ENCODE data around the gene VPS18. TPM values are rescaled to one million over a fixed set of nuclear protein-coding genes. Genes with fewer than 3 reads are reported as not detected.

VPS18 gene
- 29.6 TPM in 2 replicates for total RNA-seq
- total RNA-seq (2013) = 16.4 TPM
- polyA plus RNA-seq = 13.6 and 22.0 TPM in 2 replicates
- polyA minus RNA-seq = 41.9 and 48.7 TPM in 2 replicates

GRCh38 chr15:40893733-40894680 lies at the start of gene VPS18:
Gene VPS18 (plus strand): TSS chr15:40894450. CDS start chr15:40894769, 319 bp downstream.
- Mint-ChIP-seq H3K27ac (peak within 1 kb of the TSS; percentile 94), H3K4me1 (peaks cover 28% of the 10 kb centered on the region), H3K27me3 (no peaks in the 10 kb centered on the region), H3K9me3 (ENCODE audit: insufficient read depth) (no peaks in the 10 kb centered on the region), H3K4me3 (peak within 1 kb of the TSS; percentile 99)
- peaks cover 18 to 19% of the 10 kb centered on the region in 2 donors for H3K4me1 ChIP-seq (ENCODE audit: control insufficient read depth in 2 of 2, insufficient read depth in 2 of 2, low read length in 2 of 2)
- DNase-seq = peak; percentile 99
- no peaks in the 10 kb centered on the region for H3K9me3 ChIP-seq (ENCODE audit: control extremely low read depth in 1 of 3, control insufficient read depth in 2 of 3, insufficient read depth in 1 of 3, low read length in 2 of 3)
- H3K4me2 ChIP-seq (replicated peaks; ENCODE audit: low read depth, low read length, poor library complexity, severe bottlenecking) = peak within 1 kb of the TSS; percentile 86
- H3K79me2 ChIP-seq (ENCODE audit: control insufficient read depth, insufficient read depth, low read length) = peaks cover 26% of the 10 kb centered on the region
- ChIA-PET CTCF (interaction anchor here (0.5 to 9.8 kb wide), 32 partner anchors 9 to 728 kb away, joined by 3 to 128 read pairs (median 5); partner anchors contain the start of genes C15orf62, CHAC1, CHP1 and RAD51), POLR2A (interaction anchor here (0.6 to 3.4 kb wide), 10 partner anchors 9 to 325 kb away, joined by 3 to 28 read pairs (median 4); partner anchors contain the start of genes DNAJC17, RAD51, RPUSD2 and SPINT1)
- peak within 1 kb of the TSS; percentile 94 for H3K9ac ChIP-seq (ENCODE audit: low read length)
- H3K4me3 ChIP-seq (ENCODE audit: control extremely low read depth in 1 of 5, extremely low read depth in 1 of 5, insufficient read depth in 1 of 5, low read depth in 2 of 5, low read length in 4 of 5) = peak within 1 kb of the TSS; percentile 81 to 98 (median 92)
- H4K20me1 ChIP-seq (ENCODE audit: control insufficient read depth, insufficient read depth, low read length, poor library complexity, severe bottlenecking) = peaks cover 10% of the 10 kb centered on the region
- H3K27me3 ChIP-seq (replicated peaks in 1 of 4; ENCODE audit: control extremely low read depth in 1 of 4, control insufficient read depth in 3 of 4, insufficient read depth in 4 of 4, low read length in 3 of 4) = no peaks in the 10 kb centered on the region
- peak within 1 kb of the TSS; percentile 98 for H2AFZ ChIP-seq (ENCODE audit: insufficient read depth, low read depth, low read length, poor library complexity, severe bottlenecking)
- peaks cover 2 to 12% of the 10 kb centered on the region in 2 experiments for H3K36me3 ChIP-seq (replicated peaks in 1 of 2; ENCODE audit: control extremely low read depth in 1 of 2, control insufficient read depth in 1 of 2, extremely low read depth in 1 of 2, insufficient read depth in 2 of 2, low read length in 1 of 2)
- TF ChIP-seq CTCF (IDR thresholded peaks at IDR 0.05) (peak; percentile 88), EZH2 (IDR thresholded peaks at IDR 0.05; ENCODE audit: borderline replicate concordance, insufficient read depth, low read depth, low read length, poor library complexity, severe bottlenecking) (no peak)
- intact Hi-C loops (cut with micrococcal nuclease) = loop anchor here (1.0 to 5.0 kb wide), 14 partner anchors 10 to 389 kb away; partner anchors contain the start of genes C15orf62, CCDC32, CHAC1 and DNAJC17
- H3K27ac ChIP-seq (ENCODE audit: low read length in 2 of 2) = peak within 1 kb of the TSS; percentile 84 to 91
- peak; percentile 99 for ATAC-seq (ENCODE audit: low read depth)
- 7% methylated on average over 55 of the region's 55 CpGs for WGBS (ENCODE audit: insufficient coverage)

Data from B cell (primary cell).